ENCODE data around the gene MAGOHB.

Gene MAGOHB

DNA sequence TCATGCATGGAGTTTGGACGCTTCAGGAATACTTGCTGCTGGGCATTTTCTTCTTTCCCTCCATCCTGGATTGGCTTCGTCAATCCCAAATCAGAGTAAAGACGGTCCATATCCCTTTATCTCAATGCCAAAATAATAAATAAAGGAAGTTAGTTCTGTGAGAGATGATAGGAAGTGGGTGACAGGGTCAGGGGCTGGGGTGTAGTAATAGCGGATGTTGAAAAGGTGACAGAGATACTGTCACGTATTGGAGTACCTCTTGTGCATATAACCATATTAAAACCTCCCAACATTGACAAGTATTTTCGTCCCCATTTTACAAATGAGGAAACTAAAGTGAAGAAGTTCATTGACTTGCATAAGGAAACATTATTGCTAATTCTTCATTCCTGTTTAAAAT is 12.4 kb downstream of the MAGOHB start:
- no peak overlapping the region for H3K14ac ChIP-seq (ENCODE audit: low read length)
- no peak overlapping the region for H2BK5ac ChIP-seq (ENCODE audit: low read length)
- no peak overlapping the region for H3K4me3 ChIP-seq (ENCODE audit: low read length in 2 of 2)
- H4K8ac ChIP-seq (ENCODE audit: low read depth, low read length) = no peak overlapping the region
- WGBS, 2 donors (ENCODE audit: extremely low coverage in 2 of 2, insufficient read length in 2 of 2, insufficient replicate concordance in 1 of 2) = no CpG with 5 or more reads among the region's 6 CpGs
- DNase-seq (ENCODE audit: low spot score) = no peak
- H3K79me1 ChIP-seq (ENCODE audit: low read depth, low read length) = no peaks in the 10 kb centered on the region
- no peak overlapping the region for H3K23ac ChIP-seq (ENCODE audit: low read depth, low read length, poor library complexity)
- H4K91ac ChIP-seq (ENCODE audit: low read depth, low read length, poor library complexity) = no peak overlapping the region
- H3K27ac ChIP-seq (replicated peaks; ENCODE audit: low read length) = no peak overlapping the region
- H3K4me1 ChIP-seq (ENCODE audit: control insufficient read depth in 2 of 2, insufficient read depth in 1 of 2, low read depth in 1 of 2, low read length in 2 of 2) = no peaks in the 10 kb centered on the region
- H2BK15ac ChIP-seq (ENCODE audit: low read length) = no peak overlapping the region
- no peak overlapping the region for H3K18ac ChIP-seq (ENCODE audit: low read length)
- H3K4ac ChIP-seq (ENCODE audit: low read length) = no peak overlapping the region
- H3K27me3 ChIP-seq (ENCODE audit: control insufficient read depth in 3 of 3, insufficient read depth in 3 of 3, low read depth in 1 of 3, low read length in 3 of 3) = no peaks in the 10 kb centered on the region
- H3K9ac ChIP-seq (ENCODE audit: low read depth, low read length, poor library complexity) = no peak overlapping the region
- H2BK12ac ChIP-seq (ENCODE audit: low read length) = no peak overlapping the region
- no peak overlapping the region for H3K4me2 ChIP-seq (ENCODE audit: insufficient read depth, low read length, poor library complexity, severe bottlenecking)
- no peak overlapping the region for H2BK120ac ChIP-seq (ENCODE audit: low read depth, low read length)
- H2AK5ac ChIP-seq (ENCODE audit: low read depth, low read length) = no peak overlapping the region
- H2AFZ ChIP-seq (ENCODE audit: low read length) = no peak overlapping the region
- no peaks in the 10 kb centered on the region for H3K9me3 ChIP-seq (replicated peaks in 1 of 2; ENCODE audit: control insufficient read depth in 2 of 2, insufficient read depth in 1 of 2, low read depth in 1 of 2, low read length in 2 of 2)
- H3K36me3 ChIP-seq (replicated peaks in 1 of 2; ENCODE audit: control insufficient read depth in 2 of 2, insufficient read depth in 2 of 2, low read length in 2 of 2) = peaks cover 4 to 50% of the 10 kb centered on the region in 2 donors

DNA sequence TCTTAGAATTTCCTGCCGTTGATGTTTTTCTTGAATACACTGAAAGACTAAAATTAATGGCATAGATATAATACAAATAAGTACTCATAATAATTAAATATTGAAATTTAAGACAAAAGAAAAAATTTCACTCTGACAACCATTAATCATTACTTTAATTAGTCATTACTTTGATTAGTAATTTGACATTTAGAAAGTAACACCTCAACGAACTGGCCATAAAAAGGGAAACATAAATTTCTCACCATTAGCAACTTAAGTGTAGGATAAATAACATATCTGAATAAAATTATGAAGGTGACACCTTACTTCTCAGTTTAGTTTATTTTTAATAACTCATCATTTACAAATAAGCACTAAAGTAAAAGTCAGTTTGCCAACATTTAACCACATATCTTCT is 17.5 kb downstream of the MAGOHB start:
- WGBS, 2 donors (ENCODE audit: extremely low coverage in 2 of 2, insufficient read length in 2 of 2, insufficient replicate concordance in 1 of 2) = no CpG with 5 or more reads among the region's 2 CpGs
- peaks cover 2 to 55% of the 10 kb centered on the region in 2 donors for H3K36me3 ChIP-seq (replicated peaks in 1 of 2; ENCODE audit: control insufficient read depth in 2 of 2, insufficient read depth in 2 of 2, low read length in 2 of 2)
- no peak overlapping the region for H2BK15ac ChIP-seq (ENCODE audit: low read length)
- no peak overlapping the region for H2BK120ac ChIP-seq (ENCODE audit: low read depth, low read length)
- H2AK5ac ChIP-seq (ENCODE audit: low read depth, low read length) = no peak overlapping the region
- no peaks in the 10 kb centered on the region for H3K27me3 ChIP-seq (ENCODE audit: control insufficient read depth in 3 of 3, insufficient read depth in 3 of 3, low read depth in 1 of 3, low read length in 3 of 3)
- H2BK12ac ChIP-seq (ENCODE audit: low read length) = no peak overlapping the region
- no peak overlapping the region for H4K8ac ChIP-seq (ENCODE audit: low read depth, low read length)
- no peak overlapping the region for H3K23ac ChIP-seq (ENCODE audit: low read depth, low read length, poor library complexity)
- H2AFZ ChIP-seq (ENCODE audit: low read length) = no peak overlapping the region
- no peak overlapping the region for H3K4ac ChIP-seq (ENCODE audit: low read length)
- no peak overlapping the region for H3K18ac ChIP-seq (ENCODE audit: low read length)
- no peak overlapping the region for H3K14ac ChIP-seq (ENCODE audit: low read length)
- no peaks in the 10 kb centered on the region for H3K9me3 ChIP-seq (replicated peaks in 1 of 2; ENCODE audit: control insufficient read depth in 2 of 2, insufficient read depth in 1 of 2, low read depth in 1 of 2, low read length in 2 of 2)
- H3K9ac ChIP-seq (ENCODE audit: low read depth, low read length, poor library complexity) = no peak overlapping the region
- H3K79me1 ChIP-seq (ENCODE audit: low read depth, low read length) = no peaks in the 10 kb centered on the region
- H3K4me3 ChIP-seq (ENCODE audit: low read length in 2 of 2) = no peak overlapping the region
- no peak overlapping the region for H2BK5ac ChIP-seq (ENCODE audit: low read length)
- H3K4me1 ChIP-seq (ENCODE audit: control insufficient read depth in 2 of 2, insufficient read depth in 1 of 2, low read depth in 1 of 2, low read length in 2 of 2) = no peaks in the 10 kb centered on the region
- H3K4me2 ChIP-seq (ENCODE audit: insufficient read depth, low read length, poor library complexity, severe bottlenecking) = no peak overlapping the region
- H4K91ac ChIP-seq (ENCODE audit: low read depth, low read length, poor library complexity) = no peak overlapping the region
- DNase-seq (ENCODE audit: low spot score) = no peak
- H3K27ac ChIP-seq (replicated peaks; ENCODE audit: low read length) = no peak overlapping the region

DNA sequence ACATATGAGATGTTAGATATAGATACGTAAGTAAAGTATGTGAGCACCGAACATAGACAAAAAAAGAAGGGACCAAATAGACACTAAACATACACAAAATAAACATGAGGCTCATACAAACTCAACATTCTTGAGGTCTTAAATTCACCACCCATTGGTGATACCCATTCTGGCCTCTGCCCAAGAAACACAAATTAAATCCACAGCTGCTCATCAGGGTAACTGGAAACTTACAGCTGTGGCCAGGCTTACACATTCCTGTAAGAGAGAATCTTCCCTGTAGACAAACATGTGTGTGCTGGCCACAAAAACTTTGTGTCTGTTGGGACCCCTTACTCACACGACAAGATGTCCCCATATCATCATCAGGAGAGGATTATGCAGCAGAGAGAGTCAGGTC is 22.4 kb downstream of the MAGOHB start:
- Histone ChIP-seq H3K4me2 (ENCODE audit: insufficient read depth, low read length, poor library complexity, severe bottlenecking) (no peak overlapping the region), H3K27ac (replicated peaks; ENCODE audit: low read length) (no peak overlapping the region), H3K18ac (ENCODE audit: low read length) (no peak overlapping the region), H4K8ac (ENCODE audit: low read depth, low read length) (no peak overlapping the region), H3K4me3 (ENCODE audit: low read length in 2 of 2) (no peak overlapping the region), H3K4ac (ENCODE audit: low read length) (no peak overlapping the region), H2AK5ac (ENCODE audit: low read depth, low read length) (no peak overlapping the region), H3K27me3 (ENCODE audit: control insufficient read depth in 3 of 3, insufficient read depth in 3 of 3, low read depth in 1 of 3, low read length in 3 of 3) (no peaks in the 10 kb centered on the region), H2BK5ac (ENCODE audit: low read length) (no peak overlapping the region), H4K91ac (ENCODE audit: low read depth, low read length, poor library complexity) (no peak overlapping the region), H2AFZ (ENCODE audit: low read length) (no peak overlapping the region), H2BK12ac (ENCODE audit: low read length) (no peak overlapping the region), H3K36me3 (replicated peaks in 1 of 2; ENCODE audit: control insufficient read depth in 2 of 2, insufficient read depth in 2 of 2, low read length in 2 of 2) (peaks cover 2 to 58% of the 10 kb centered on the region in 2 donors), H3K4me1 (ENCODE audit: control insufficient read depth in 2 of 2, insufficient read depth in 1 of 2, low read depth in 1 of 2, low read length in 2 of 2) (no peaks in the 10 kb centered on the region), H3K23ac (ENCODE audit: low read depth, low read length, poor library complexity) (no peak overlapping the region), H2BK120ac (ENCODE audit: low read depth, low read length) (no peak overlapping the region), H2BK15ac (ENCODE audit: low read length) (no peak overlapping the region), H3K9me3 (replicated peaks in 1 of 2; ENCODE audit: control insufficient read depth in 2 of 2, insufficient read depth in 1 of 2, low read depth in 1 of 2, low read length in 2 of 2) (no peaks in the 10 kb centered on the region), H3K14ac (ENCODE audit: low read length) (no peak overlapping the region), H3K9ac (ENCODE audit: low read depth, low read length, poor library complexity) (no peak overlapping the region), H3K79me1 (ENCODE audit: low read depth, low read length) (no peaks in the 10 kb centered on the region)
- DNase-seq (ENCODE audit: low spot score) = no peak
- 100% methylated on average over 1 of the region's 3 CpGs; no CpG with 5 or more reads in 1 of the 2 donors for WGBS, 2 donors (ENCODE audit: extremely low coverage in 2 of 2, insufficient read length in 2 of 2, insufficient replicate concordance in 1 of 2)

DNA sequence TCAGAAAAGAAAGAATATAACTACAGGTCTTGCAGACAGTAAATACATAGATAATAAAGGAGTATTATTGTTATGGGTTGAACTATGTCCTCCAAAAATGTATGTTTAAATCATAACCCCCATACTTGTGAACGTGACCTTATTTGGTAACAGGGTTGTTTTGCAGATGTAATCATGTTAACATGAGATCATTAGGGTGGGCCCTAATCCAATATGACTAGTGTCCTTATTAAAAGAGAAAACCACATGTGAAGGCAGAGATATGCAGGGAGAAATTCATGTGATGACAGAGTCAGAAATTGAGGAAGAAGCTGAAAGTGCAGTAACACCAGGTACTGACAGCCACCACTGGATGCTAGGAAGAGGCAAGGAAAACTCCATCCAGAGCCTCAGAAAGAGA is 29.0 kb downstream of the MAGOHB start:
- Histone ChIP-seq H3K9ac (ENCODE audit: low read depth, low read length, poor library complexity) (no peak overlapping the region), H2BK5ac (ENCODE audit: low read length) (no peak overlapping the region), H3K14ac (ENCODE audit: low read length) (no peak overlapping the region), H2BK15ac (ENCODE audit: low read length) (no peak overlapping the region), H4K91ac (ENCODE audit: low read depth, low read length, poor library complexity) (no peak overlapping the region), H3K4me3 (ENCODE audit: low read length in 2 of 2) (no peak overlapping the region), H3K27me3 (ENCODE audit: control insufficient read depth in 3 of 3, insufficient read depth in 3 of 3, low read depth in 1 of 3, low read length in 3 of 3) (no peaks in the 10 kb centered on the region), H3K18ac (ENCODE audit: low read length) (no peak overlapping the region), H3K9me3 (replicated peaks in 1 of 2; ENCODE audit: control insufficient read depth in 2 of 2, insufficient read depth in 1 of 2, low read depth in 1 of 2, low read length in 2 of 2) (peaks cover 2 to 17% of the 10 kb centered on the region in 2 donors), H3K4me1 (ENCODE audit: control insufficient read depth in 2 of 2, insufficient read depth in 1 of 2, low read depth in 1 of 2, low read length in 2 of 2) (no peaks in the 10 kb centered on the region), H4K8ac (ENCODE audit: low read depth, low read length) (no peak overlapping the region), H2AFZ (ENCODE audit: low read length) (no peak overlapping the region), H2BK12ac (ENCODE audit: low read length) (no peak overlapping the region), H3K27ac (replicated peaks; ENCODE audit: low read length) (no peak overlapping the region), H3K36me3 (replicated peaks in 1 of 2; ENCODE audit: control insufficient read depth in 2 of 2, insufficient read depth in 2 of 2, low read length in 2 of 2) (peaks cover 0 to 24% of the 10 kb centered on the region in 2 donors), H3K4me2 (ENCODE audit: insufficient read depth, low read length, poor library complexity, severe bottlenecking) (no peak overlapping the region), H3K4ac (ENCODE audit: low read length) (no peak overlapping the region), H2BK120ac (ENCODE audit: low read depth, low read length) (no peak overlapping the region), H3K79me1 (ENCODE audit: low read depth, low read length) (no peaks in the 10 kb centered on the region), H2AK5ac (ENCODE audit: low read depth, low read length) (no peak overlapping the region), H3K23ac (ENCODE audit: low read depth, low read length, poor library complexity) (no peak overlapping the region)
- no peak for DNase-seq (ENCODE audit: low spot score)
- WGBS, 2 donors (ENCODE audit: extremely low coverage in 2 of 2, insufficient read length in 2 of 2, insufficient replicate concordance in 1 of 2) = no CpG with 5 or more reads among the region's 1 CpG

Measured in neuronal stem cell (in vitro differentiated cells).